CD4-positive, CD25-positive, alpha-beta regulatory T cell (primary cell): Measurements from ENCODE around the gene WNK2. TPM values are rescaled to one million over a fixed set of nuclear protein-coding genes. Genes with fewer than 3 reads are reported as not detected.
"Not testable (repeated sequence)": the region's sequence is repeated elsewhere in the genome, so short reads cannot be mapped to it uniquely, and the experiment has no call there.

Experiments
- ATAC-seq, 2 donors: fragments of 150-1000 bp; cut with Tn5 transposase; one replicate each; pipeline ENCODE4 v1.10.0; 2021; ENCODE audit warnings: low read depth in 2 of 2, moderate number of reproducible peaks in 2 of 2, moderate library complexity in 1 of 2
- DNase-seq, 3 donors: peaks; one replicate each; pipeline versions ENCODE4 v3.0.0 to v3.0.0-alpha.2; 2012 to 2022; ENCODE audit warnings: mixed read lengths in 1 of 3
- H3K27ac ChIP-seq: one replicate; pipeline ENCODE4 v1.7.0; 2013; ENCODE audit warnings: mild to moderate bottlenecking, low read length; ENCODE audit not compliant: insufficient read depth, poor library complexity, severe bottlenecking
- H3K27me3 ChIP-seq: one replicate; pipeline ENCODE4 v1.7.0; 2013; ENCODE audit warnings: low read length; ENCODE audit not compliant: control insufficient read depth, insufficient read depth
- H3K36me3 ChIP-seq: one replicate; pipeline ENCODE4 v1.7.0; 2013; ENCODE audit warnings: mild to moderate bottlenecking, low read length, moderate library complexity; ENCODE audit not compliant: control insufficient read depth, insufficient read depth
- H3K4me1 ChIP-seq: 2 replicates; pipeline ENCODE4 v1.7.0; 2013; ENCODE audit warnings: mild to moderate bottlenecking, low read length; ENCODE audit not compliant: insufficient read depth, control insufficient read depth, poor library complexity, severe bottlenecking
- H3K4me3 ChIP-seq: one replicate; pipeline ENCODE4 v1.7.0; 2013; ENCODE audit warnings: low read depth, mild to moderate bottlenecking, low read length, moderate library complexity
- H3K9me3 ChIP-seq, 2 experiments: 1 replicate in 1 of 2; 2 replicates in 1 of 2; pipeline ENCODE4 v1.7.0; 2013; ENCODE audit warnings: low read length in 2 of 2, mild to moderate bottlenecking in 1 of 2, moderate library complexity in 1 of 2; ENCODE audit not compliant: control insufficient read depth in 2 of 2
- H3K27ac Mint-ChIP-seq, 3 donors: one replicate each; pipeline ENCODE4 v1.8.0; 2020 to 2022; ENCODE audit warnings: mild to moderate bottlenecking in 3 of 3, mixed read lengths in 3 of 3, moderate library complexity in 2 of 3
- H3K27me3 Mint-ChIP-seq: one replicate; pipeline ENCODE4 v1.8.0; 2022; ENCODE audit warnings: mild to moderate bottlenecking, mixed read lengths
- H3K36me3 Mint-ChIP-seq: one replicate; pipeline ENCODE4 v1.8.0; 2020; ENCODE audit warnings: mixed read lengths
- H3K4me1 Mint-ChIP-seq, 4 donors: one replicate each; pipeline ENCODE4 v1.8.0; 2020 to 2022; ENCODE audit warnings: mixed read lengths in 4 of 4, mild to moderate bottlenecking in 1 of 4
- H3K4me3 Mint-ChIP-seq, 4 donors: one replicate each; pipeline ENCODE4 v1.8.0; 2020 to 2022; ENCODE audit warnings: mild to moderate bottlenecking in 4 of 4, mixed read lengths in 4 of 4, moderate library complexity in 3 of 4
- H3K9me3 Mint-ChIP-seq, 7 donors: one replicate each; pipeline ENCODE4 v1.8.0; 2020 to 2022; ENCODE audit warnings: mixed read lengths in 7 of 7, mild to moderate bottlenecking in 3 of 7, moderate library complexity in 2 of 7
- polyA plus RNA-seq, 4 donors: library from polyadenylated mRNA; unstranded; fragments of 300-500 nt; fragmentation: Illumina TruSeq; gene quantifications; one replicate each; pipeline ENCODE4 v1.2.3, GENCODE V29; 2021
- total RNA-seq: library from RNA; stranded (reverse); gene quantifications from one replicate; pipeline ENCODE4 v1.2.3, GENCODE V29; 2022

WNK2 gene
- total and polyA plus RNA-seq, 5 donors from 2014 or later, result 0.22 TPM; not detected in 4

DNA sequence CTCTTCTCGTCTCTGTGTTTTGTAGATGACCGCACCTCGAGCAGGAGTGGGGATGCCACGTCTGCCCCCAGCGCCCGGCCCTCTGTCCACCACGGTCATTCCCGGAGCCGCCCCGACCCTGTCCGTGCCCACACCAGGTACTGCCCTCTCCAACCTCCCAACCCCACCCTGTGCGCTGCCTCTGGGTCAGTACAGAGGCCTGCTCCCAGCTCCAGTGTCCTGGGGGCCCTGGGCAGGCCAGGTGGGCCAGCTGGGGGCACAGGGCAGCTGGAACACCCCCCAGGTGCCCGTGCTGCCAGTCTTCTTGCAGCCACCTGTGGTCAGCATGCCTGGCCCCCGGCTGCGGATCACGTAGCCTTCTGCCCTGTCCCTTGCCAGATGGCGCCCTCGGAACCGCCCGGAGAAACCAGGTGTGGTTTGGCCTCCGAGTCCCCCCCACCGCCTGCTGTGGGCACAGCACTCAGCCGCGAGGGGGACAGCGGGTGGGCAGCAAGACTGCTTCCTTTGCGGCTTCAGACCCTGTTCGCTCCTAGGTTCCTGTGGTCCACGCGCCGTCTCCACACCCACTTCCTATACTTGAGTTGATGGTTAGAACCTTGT is 133.7 kb downstream of the WNK2 start:
- H3K4me3 Mint-ChIP-seq, result no peak overlapping the region

DNA sequence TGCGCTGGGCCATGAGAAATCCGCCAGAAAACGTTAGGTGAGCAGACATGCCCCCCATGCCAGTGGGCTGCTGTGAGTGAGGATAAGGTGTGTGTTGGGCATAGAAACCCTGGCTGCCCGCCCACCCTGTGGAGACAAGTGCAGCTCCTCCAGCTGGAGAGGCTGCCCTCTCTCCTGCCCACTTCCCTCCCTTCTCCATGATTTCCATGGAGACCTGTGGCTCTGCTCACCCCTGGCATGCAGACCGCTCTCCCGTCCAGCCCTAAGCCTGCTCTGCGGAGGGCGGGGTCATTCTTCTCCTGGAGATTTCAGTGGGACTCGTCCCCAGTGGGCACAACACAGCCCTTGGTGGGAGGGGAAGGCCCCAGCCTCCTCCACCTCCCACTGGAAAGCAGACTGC is 134.5 kb downstream of the WNK2 start:
- Histone ChIP-seq H3K27me3 (peaks cover 2% of the 10 kb centered on the region), H3K4me3 (no peak overlapping the region), H3K36me3 (no peaks in the 10 kb centered on the region), H3K9me3 (no peaks in the 10 kb centered on the region), H3K27ac (no peak overlapping the region), H3K4me1 (no peaks in the 10 kb centered on the region)
- ATAC-seq (no peak), DNase-seq (no peak)
- Mint-ChIP-seq H3K4me3 (peak overlapping the region in 1 of 4 donors; percentile 44), H3K9me3 (no peaks in the 10 kb centered on the region), H3K4me1 (peaks cover 0 to 4% (median 2%) of the 10 kb centered on the region in 4 donors), H3K27ac (no peak overlapping the region), H3K27me3 (peaks cover 31% of the 10 kb centered on the region), H3K36me3 (no peaks in the 10 kb centered on the region)

More for the DNA sequence above, 133.7 kb downstream of the WNK2 start:
- Mint-ChIP-seq H3K36me3 (no peaks in the 10 kb centered on the region), H3K27me3 (peaks cover 31% of the 10 kb centered on the region), H3K4me1 (peaks cover 0 to 8% (median 4%) of the 10 kb centered on the region in 4 donors), H3K9me3 (no peaks in the 10 kb centered on the region), H3K27ac (peak overlapping the region in 1 of 3 donors; percentile 30)
- Histone ChIP-seq H3K4me1 (no peaks in the 10 kb centered on the region), H3K36me3 (no peaks in the 10 kb centered on the region), H3K27me3 (peaks cover 6% of the 10 kb centered on the region), H3K9me3 (no peaks in the 10 kb centered on the region), H3K4me3 (no peak overlapping the region), H3K27ac (no peak overlapping the region)
- DNase-seq (peak in 1 of 3 donors; percentile 24), ATAC-seq (no peak)

DNA sequence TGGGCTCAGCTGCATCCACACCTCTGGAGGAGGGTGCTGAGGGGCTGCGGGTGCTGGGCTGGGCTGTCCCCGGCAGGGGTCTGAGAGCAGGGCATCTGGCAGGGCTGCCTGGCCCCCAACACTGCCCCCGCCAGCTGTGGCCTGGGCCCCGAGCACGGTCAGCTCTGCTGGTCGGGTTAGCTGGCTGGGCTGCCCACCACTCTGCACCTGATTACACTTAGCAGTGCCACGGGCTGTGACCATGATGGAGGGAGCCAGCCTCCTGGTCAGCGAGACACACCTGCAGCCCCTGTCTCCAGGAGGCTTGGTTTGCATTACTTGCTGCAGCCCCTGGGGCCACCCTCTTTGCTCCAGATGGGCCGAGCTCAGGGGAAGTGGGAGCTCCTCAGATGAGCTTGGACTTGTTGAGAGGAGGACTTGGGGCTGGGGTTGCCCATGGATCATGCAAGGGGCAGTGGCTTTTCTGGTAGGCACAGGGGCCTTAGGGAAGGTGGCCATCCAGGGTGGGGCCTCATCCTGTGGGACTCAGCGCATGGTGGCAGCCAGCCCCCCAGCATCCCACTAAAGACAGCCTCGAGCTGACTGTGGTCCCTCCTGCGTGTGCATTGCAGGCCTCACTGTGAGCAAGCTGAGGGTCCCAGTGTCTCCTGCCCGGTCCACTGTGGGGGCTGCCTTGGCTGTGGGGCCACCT is 135.5 kb downstream of the WNK2 start:
- Mint-ChIP-seq H3K4me3 (no peak overlapping the region), H3K4me1 (peaks cover 0 to 4% (median 2%) of the 10 kb centered on the region in 4 donors), H3K9me3 (no peaks in the 10 kb centered on the region), H3K36me3 (no peaks in the 10 kb centered on the region), H3K27ac (no peak overlapping the region), H3K27me3 (peaks cover 33% of the 10 kb centered on the region)
- DNase-seq (no peak), ATAC-seq (no peak)
- H3K9me3 ChIP-seq, result no peaks in the 10 kb centered on the region
- no peaks in the 10 kb centered on the region for H3K4me1 ChIP-seq
- H3K27ac ChIP-seq, result no peak overlapping the region
- H3K36me3 ChIP-seq, result no peaks in the 10 kb centered on the region
- peaks cover 2% of the 10 kb centered on the region for H3K27me3 ChIP-seq
- H3K4me3 ChIP-seq, result no peak overlapping the region

DNA sequence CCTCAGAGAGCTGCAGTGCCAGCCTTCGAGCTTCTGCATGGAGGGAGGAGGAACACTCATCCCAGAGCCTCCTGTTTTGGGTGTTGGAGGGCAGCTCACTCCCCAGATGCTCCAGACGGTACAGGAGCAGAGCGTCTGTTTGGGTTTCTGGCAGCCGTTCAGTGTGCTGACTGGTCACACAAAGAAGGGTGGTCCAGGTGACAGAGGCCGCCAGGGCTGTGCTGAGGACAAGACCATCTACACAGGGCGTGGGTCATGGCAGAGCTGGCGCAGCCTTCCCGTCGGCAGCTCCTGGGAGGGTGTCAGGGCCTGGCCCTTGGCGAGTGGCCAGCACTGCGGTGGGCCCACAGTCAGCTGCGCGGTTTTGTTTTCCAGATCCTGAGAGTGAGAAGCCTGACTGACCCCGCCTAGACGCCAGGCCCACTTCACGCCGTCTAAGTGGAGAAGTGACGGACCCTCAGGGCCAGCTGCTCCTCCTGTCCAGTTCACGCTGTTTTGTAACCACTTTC is 136.1 kb downstream of the WNK2 start:
- Histone ChIP-seq H3K4me3 (no peak overlapping the region), H3K4me1 (no peaks in the 10 kb centered on the region), H3K36me3 (no peaks in the 10 kb centered on the region), H3K27ac (no peak overlapping the region), H3K27me3 (no peaks in the 10 kb centered on the region), H3K9me3 (no peaks in the 10 kb centered on the region)
- Mint-ChIP-seq H3K36me3 (no peaks in the 10 kb centered on the region), H3K9me3 (no peaks in the 10 kb centered on the region), H3K4me3 (no peak overlapping the region), H3K4me1 (peaks cover 0 to 4% (median 2%) of the 10 kb centered on the region in 4 donors), H3K27ac (no peak overlapping the region), H3K27me3 (peaks cover 30% of the 10 kb centered on the region)
- DNase-seq (no peak), ATAC-seq (no peak)

DNA sequence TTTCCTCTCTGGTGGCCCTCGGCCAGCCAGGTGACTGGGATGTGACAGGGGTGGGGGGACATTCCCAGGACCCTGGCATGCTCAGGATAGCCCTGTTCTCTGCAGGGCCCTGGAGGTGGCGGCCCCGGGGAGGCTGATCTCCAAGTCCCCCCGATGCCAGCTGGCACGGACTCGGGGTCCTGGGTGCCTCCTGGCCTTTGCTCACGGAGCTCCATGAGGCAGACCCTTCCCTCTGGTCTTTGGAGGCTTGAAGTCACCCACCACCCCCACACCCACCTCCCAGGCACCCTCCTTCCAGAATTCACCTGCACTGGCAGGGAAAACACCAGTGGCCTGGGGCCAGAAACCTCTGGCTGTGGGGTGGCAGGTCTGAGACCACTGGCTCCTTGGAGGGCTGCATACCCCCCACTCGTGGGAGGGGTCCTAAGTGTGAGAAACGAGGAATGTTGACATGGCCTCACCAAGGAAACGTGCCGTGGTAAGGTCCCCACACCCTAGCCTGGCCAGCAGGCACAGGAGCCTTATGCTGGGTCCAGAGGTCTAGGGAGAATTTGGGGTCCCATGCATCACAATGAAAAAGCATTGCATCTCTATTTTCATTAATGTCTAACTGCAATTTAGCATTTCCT is 136.8 kb downstream of the WNK2 start:
- Mint-ChIP-seq H3K27ac (no peak overlapping the region), H3K4me1 (peaks cover 0 to 4% (median 2%) of the 10 kb centered on the region in 4 donors), H3K4me3 (no peak overlapping the region), H3K36me3 (no peaks in the 10 kb centered on the region), H3K27me3 (peaks cover 25% of the 10 kb centered on the region), H3K9me3 (peaks cover 0 to 1% (median 0%) of the 10 kb centered on the region in 7 donors)
- Histone ChIP-seq H3K4me1 (no peaks in the 10 kb centered on the region), H3K9me3 (no peaks in the 10 kb centered on the region), H3K27me3 (no peaks in the 10 kb centered on the region), H3K4me3 (no peak overlapping the region), H3K36me3 (no peaks in the 10 kb centered on the region), H3K27ac (no peak overlapping the region)
- DNase-seq (no peak), ATAC-seq (no peak)

DNA sequence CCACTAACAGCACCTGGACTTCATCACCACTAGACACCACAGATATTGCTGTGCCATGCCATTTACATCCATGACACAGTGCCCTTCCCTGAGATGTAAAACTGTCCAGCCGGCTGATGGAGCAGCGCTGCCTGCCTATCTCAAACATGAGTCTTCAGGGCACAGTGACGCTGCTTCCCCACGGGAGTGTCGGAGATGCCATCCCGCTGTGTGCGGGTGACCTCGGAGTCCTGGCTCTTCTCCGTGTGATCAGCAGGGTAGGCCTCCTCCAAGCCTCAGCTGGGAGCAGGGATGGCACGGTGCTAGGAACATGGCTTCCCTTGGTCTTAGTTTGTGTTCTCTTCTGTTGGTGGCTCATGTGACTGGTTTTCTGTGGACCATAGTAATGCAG is 137.3 kb downstream of the WNK2 start:
- Mint-ChIP-seq H3K27ac (no peak overlapping the region), H3K27me3 (peaks cover 20% of the 10 kb centered on the region), H3K4me3 (no peak overlapping the region), H3K9me3 (peaks cover 0 to 1% (median 0%) of the 10 kb centered on the region in 7 donors), H3K4me1 (peaks cover 0 to 6% (median 2%) of the 10 kb centered on the region in 4 donors), H3K36me3 (no peaks in the 10 kb centered on the region)
- Histone ChIP-seq H3K36me3 (no peaks in the 10 kb centered on the region), H3K27me3 (no peaks in the 10 kb centered on the region), H3K4me3 (no peak overlapping the region), H3K27ac (no peak overlapping the region), H3K4me1 (no peaks in the 10 kb centered on the region), H3K9me3 (no peaks in the 10 kb centered on the region)
- no peak for DNase-seq
- no peak for ATAC-seq

DNA sequence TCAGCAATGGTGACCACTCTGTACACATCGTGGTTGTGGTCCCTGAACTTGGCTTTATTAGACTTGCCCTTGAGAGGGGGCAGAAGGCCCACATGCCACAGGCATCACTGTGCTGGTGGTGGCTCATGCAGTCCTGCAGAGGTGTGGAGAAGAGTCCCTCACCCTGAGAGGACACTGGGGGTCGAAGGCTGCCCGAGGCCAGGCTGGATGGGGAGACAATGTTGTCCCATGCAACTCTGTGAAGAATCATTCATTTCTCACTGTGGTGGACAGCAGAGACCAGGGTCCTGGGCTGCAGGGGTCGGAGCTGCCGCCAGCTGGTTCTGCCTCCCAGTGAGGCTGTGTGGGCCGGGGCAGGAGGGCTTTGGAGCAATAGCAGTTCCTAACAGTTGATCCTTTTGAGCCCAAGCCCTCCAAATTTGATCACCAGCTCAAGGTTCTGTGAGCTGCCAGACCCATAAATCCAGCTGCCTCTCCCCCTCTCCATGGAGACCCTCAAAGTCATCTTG is 139.6 kb downstream of the WNK2 start:
- not testable (repeated sequence) for ATAC-seq, DNase-seq, H3K36me3 Mint-ChIP-seq, H3K4me3 Mint-ChIP-seq, H3K27ac ChIP-seq, H3K9me3 Mint-ChIP-seq, H3K9me3 ChIP-seq, H3K4me1 Mint-ChIP-seq, H3K27me3 ChIP-seq, H3K36me3 ChIP-seq, H3K4me3 ChIP-seq, H3K27ac Mint-ChIP-seq, H3K4me1 ChIP-seq
- peaks cover 20% of the 10 kb centered on the region for H3K27me3 Mint-ChIP-seq
